Measurements from ENCODE around the gene ATP8A2.

DNA sequence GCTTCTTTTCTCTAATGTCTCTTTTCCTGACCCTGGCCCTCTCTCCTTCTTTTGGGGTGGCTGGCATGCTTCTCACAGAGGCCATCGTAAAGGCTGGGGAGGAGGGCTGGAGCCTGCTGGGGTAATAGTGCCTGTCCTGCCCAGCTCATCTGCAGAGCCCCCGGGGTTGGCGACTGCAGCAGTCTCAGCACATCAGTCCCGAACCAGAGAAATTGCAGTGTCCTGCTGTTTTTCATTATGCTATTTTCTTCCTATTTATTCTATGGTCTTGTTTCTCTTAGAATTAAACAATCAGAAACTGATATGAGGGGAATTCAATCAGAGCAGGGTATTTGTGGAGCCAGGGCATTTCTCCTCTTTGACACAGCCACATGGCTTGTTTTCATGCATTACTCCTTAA, 513.6 kb downstream of the ATP8A2 start:
- TF ChIP-seq POLR2AphosphoS5 (IDR thresholded peaks at IDR 0.05; ENCODE audit: borderline replicate concordance, low read depth, low read length) (no peak), EZH2 (IDR thresholded peaks at IDR 0.05) (no peak), FOXP2 (optimal IDR thresholded peaks at IDR 0.05; ENCODE audit: control extremely low read depth, extremely low read length, insufficient read depth) (no peak)
